HEK293 (cell line): ENCODE measurements around the gene LMNA.
A peak's percentile ranks its signal among the peaks of the same experiment; 100 is the strongest.

Source experiments
- GLI2 ChIP-seq: fragments of 450-650 bp; formaldehyde crosslinking; IDR thresholded peaks from 2 replicates; pipeline ENCODE4; 2017; ENCODE audit warnings: missing biosample characterization, missing genetic modification characterization, low read depth, borderline replicate concordance
- HIC1 ChIP-seq: fragments of 450-650 bp; formaldehyde crosslinking; IDR thresholded peaks from 2 replicates; pipeline ENCODE4 v1.5.1; 2016; ENCODE audit warnings: missing biosample characterization, missing genetic modification characterization
- KLF7 ChIP-seq: fragments of 450-650 bp; formaldehyde crosslinking; IDR thresholded peaks from 2 replicates; pipeline ENCODE4 v1.5.1; 2016; ENCODE audit warnings: missing biosample characterization, missing genetic modification characterization, borderline replicate concordance
- KLF8 ChIP-seq: fragments of 450-650 bp; formaldehyde crosslinking; IDR thresholded peaks from 2 replicates; pipeline ENCODE4 v1.5.1; 2016; ENCODE audit warnings: missing biosample characterization, missing genetic modification characterization
- MZF1 ChIP-seq: fragments of 450-650 bp; formaldehyde crosslinking; IDR thresholded peaks from 2 replicates; pipeline ENCODE4 v1.5.1; 2017; ENCODE audit warnings: missing biosample characterization, missing genetic modification characterization, borderline replicate concordance
- RBAK ChIP-seq: fragments of 450-650 bp; formaldehyde crosslinking; IDR thresholded peaks from 2 replicates; pipeline ENCODE4 v1.5.1; 2016; ENCODE audit warnings: missing biosample characterization, missing genetic modification characterization
- YY2 ChIP-seq: fragments of 450-650 bp; formaldehyde crosslinking; IDR thresholded peaks from 2 replicates; pipeline ENCODE4 v1.5.1; 2016; ENCODE audit warnings: missing biosample characterization, missing genetic modification characterization
- ZBTB10 ChIP-seq: fragments of 450-650 bp; formaldehyde crosslinking; IDR thresholded peaks from 2 replicates; pipeline ENCODE4 v1.5.1; 2016; ENCODE audit warnings: missing biosample characterization, missing genetic modification characterization
- ZBTB21 ChIP-seq: fragments of 450-650 bp; formaldehyde crosslinking; IDR thresholded peaks from 2 replicates; pipeline ENCODE4 v1.5.1; 2017; ENCODE audit warnings: missing biosample characterization, missing genetic modification characterization
- ZBTB6 ChIP-seq: fragments of 450-650 bp; formaldehyde crosslinking; IDR thresholded peaks from 2 replicates; pipeline ENCODE4 v1.5.1; 2017; ENCODE audit warnings: missing biosample characterization, missing genetic modification characterization
- ZBTB7A ChIP-seq: fragments of 450-650 bp; formaldehyde crosslinking; IDR thresholded peaks from 2 replicates; pipeline ENCODE4 v1.5.1; 2016; ENCODE audit warnings: low read depth, missing biosample characterization, missing genetic modification characterization
- ZEB2 ChIP-seq: fragments of 450-650 bp; formaldehyde crosslinking; IDR thresholded peaks from 2 replicates; pipeline ENCODE4 v1.5.1; 2016; ENCODE audit warnings: missing biosample characterization, missing genetic modification characterization
- ZNF112 ChIP-seq: fragments of 450-650 bp; formaldehyde crosslinking; IDR thresholded peaks from 2 replicates; pipeline ENCODE4 v1.5.0; 2017; ENCODE audit warnings: missing biosample characterization, missing genetic modification characterization
- ZNF18 ChIP-seq: fragments of 450-650 bp; formaldehyde crosslinking; IDR thresholded peaks from 2 replicates; pipeline ENCODE4 v1.5.1; 2016; ENCODE audit warnings: missing biosample characterization, missing genetic modification characterization
- ZNF223 ChIP-seq: fragments of 450-650 bp; formaldehyde crosslinking; IDR thresholded peaks from 2 replicates; pipeline ENCODE4 v1.5.1; 2016; ENCODE audit warnings: missing biosample characterization, missing genetic modification characterization
- ZNF391 ChIP-seq: fragments of 450-650 bp; formaldehyde crosslinking; IDR thresholded peaks from 2 replicates; pipeline ENCODE4 v1.5.1; 2016; ENCODE audit warnings: low read depth, missing biosample characterization, missing genetic modification characterization, borderline replicate concordance
- ZNF449 ChIP-seq: fragments of 450-650 bp; formaldehyde crosslinking; IDR thresholded peaks from 2 replicates; pipeline ENCODE4 v1.5.1; 2017; ENCODE audit warnings: missing biosample characterization, mild to moderate bottlenecking, missing genetic modification characterization, moderate library complexity
- ZNF555 ChIP-seq: fragments of 450-650 bp; formaldehyde crosslinking; conservative IDR thresholded peaks from 2 replicates; pipeline ENCODE4 v1.5.1; 2017; ENCODE audit warnings: missing biosample characterization, mild to moderate bottlenecking, missing genetic modification characterization, inconsistent platforms
- ZNF623 ChIP-seq: fragments of 450-650 bp; formaldehyde crosslinking; IDR thresholded peaks from 2 replicates; pipeline ENCODE4 v1.5.1; 2016; ENCODE audit warnings: missing biosample characterization, missing genetic modification characterization
- ZNF664 ChIP-seq: fragments of 450-650 bp; formaldehyde crosslinking; IDR thresholded peaks from 2 replicates; pipeline ENCODE4 v1.5.1; 2016; ENCODE audit warnings: missing biosample characterization, missing genetic modification characterization
- ZNF692 ChIP-seq: fragments of 450-650 bp; formaldehyde crosslinking; IDR thresholded peaks from 2 replicates; pipeline ENCODE4 v1.5.1; 2016; ENCODE audit warnings: missing biosample characterization, missing genetic modification characterization
- ZNF792 ChIP-seq: fragments of 450-650 bp; formaldehyde crosslinking; IDR thresholded peaks from 2 replicates; pipeline ENCODE4 v1.5.1; 2016; ENCODE audit warnings: missing biosample characterization, missing genetic modification characterization
- ZNF837 ChIP-seq: fragments of 450-650 bp; formaldehyde crosslinking; IDR thresholded peaks from 2 replicates; pipeline ENCODE4 v1.5.1; 2016; ENCODE audit warnings: missing biosample characterization, missing genetic modification characterization
- TF ChIP-seq, protein P1 (sequence below): fragments of 450-650 bp; formaldehyde crosslinking; IDR thresholded peaks from 2 replicates; pipeline ENCODE4 v1.5.1; 2016; ENCODE audit warnings: missing biosample characterization, missing genetic modification characterization
- TF ChIP-seq, protein P2 (sequence below): fragments of 450-650 bp; formaldehyde crosslinking; IDR thresholded peaks from 2 replicates; pipeline ENCODE4 v1.5.1; 2016; ENCODE audit warnings: missing biosample characterization, missing genetic modification characterization

LMNA gene

GRCh38 chr1:156114101-156114918 is at the start of gene LMNA (continued):
- TF ChIP-seq ZBTB6 (peak; percentile 62; the same call in 1 of the 2 replicates), KLF7 (tag by site-specific recombination) (no peak), ZBTB7A (tag by site-specific recombination) (peak; percentile 95), ZNF623 (tag by site-specific recombination) (peak; percentile 23; the same call in 1 of the 2 replicates), HIC1 (tag by site-specific recombination) (peak; percentile 94), ZNF664 (tag by site-specific recombination) (no peak), ZBTB21 (tag by site-specific recombination) (peak; percentile 79), ZNF837 (tag by site-specific recombination) (no peak), RBAK (no peak), ZNF792 (no peak), GLI2 (tag by site-specific recombination) (no peak), ZNF391 (tag by site-specific recombination) (peak; percentile 81; the same call in 1 of the 2 replicates), ZNF449 (no peak), YY2 (no peak), ZNF692 (peak; percentile 99), ZBTB10 (peak; percentile 76), ZEB2 (tag by site-specific recombination) (peak; percentile 88), ZNF555 (tag by site-specific recombination) (no peak), ZNF223 (tag by site-specific recombination) (0 out of 2 replicates have a peak, but pooled peaks have one; percentile 47), MZF1 (no peak), ZNF18 (tag by site-specific recombination) (no peak), ZNF112 (tag by site-specific recombination) (no peak), KLF8 (peak; percentile 91)
- TF ChIP-seq, protein P1, sequence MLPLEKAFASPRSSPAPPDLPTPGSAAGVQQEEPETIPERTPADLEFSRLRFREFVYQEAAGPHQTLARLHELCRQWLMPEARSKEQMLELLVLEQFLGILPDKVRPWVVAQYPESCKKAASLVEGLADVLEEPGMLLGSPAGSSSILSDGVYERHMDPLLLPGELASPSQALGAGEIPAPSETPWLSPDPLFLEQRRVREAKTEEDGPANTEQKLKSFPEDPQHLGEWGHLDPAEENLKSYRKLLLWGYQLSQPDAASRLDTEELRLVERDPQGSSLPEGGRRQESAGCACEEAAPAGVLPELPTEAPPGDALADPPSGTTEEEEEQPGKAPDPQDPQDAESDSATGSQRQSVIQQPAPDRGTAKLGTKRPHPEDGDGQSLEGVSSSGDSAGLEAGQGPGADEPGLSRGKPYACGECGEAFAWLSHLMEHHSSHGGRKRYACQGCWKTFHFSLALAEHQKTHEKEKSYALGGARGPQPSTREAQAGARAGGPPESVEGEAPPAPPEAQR (tag by site-specific recombination): no peak
- TF ChIP-seq, protein P2, sequence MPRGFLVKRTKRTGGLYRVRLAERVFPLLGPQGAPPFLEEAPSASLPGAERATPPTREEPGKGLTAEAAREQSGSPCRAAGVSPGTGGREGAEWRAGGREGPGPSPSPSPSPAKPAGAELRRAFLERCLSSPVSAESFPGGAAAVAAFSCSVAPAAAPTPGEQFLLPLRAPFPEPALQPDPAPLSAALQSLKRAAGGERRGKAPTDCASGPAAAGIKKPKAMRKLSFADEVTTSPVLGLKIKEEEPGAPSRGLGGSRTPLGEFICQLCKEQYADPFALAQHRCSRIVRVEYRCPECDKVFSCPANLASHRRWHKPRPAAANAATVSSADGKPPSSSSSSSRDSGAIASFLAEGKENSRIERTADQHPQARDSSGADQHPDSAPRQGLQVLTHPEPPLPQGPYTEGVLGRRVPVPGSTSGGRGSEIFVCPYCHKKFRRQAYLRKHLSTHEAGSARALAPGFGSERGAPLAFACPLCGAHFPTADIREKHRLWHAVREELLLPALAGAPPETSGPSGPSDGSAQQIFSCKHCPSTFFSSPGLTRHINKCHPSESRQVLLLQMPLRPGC (tag by site-specific recombination): peak; percentile 79
